Measurements from ENCODE around the gene DAPK1. TPM values are rescaled to one million over a fixed set of nuclear protein-coding genes. Genes with fewer than 3 reads are reported as not detected.

DAPK1 gene
- polyA plus RNA-seq, 1 of the 3 experiments (the other 2 are of a cell fraction): 0.61 TPM

DNA sequence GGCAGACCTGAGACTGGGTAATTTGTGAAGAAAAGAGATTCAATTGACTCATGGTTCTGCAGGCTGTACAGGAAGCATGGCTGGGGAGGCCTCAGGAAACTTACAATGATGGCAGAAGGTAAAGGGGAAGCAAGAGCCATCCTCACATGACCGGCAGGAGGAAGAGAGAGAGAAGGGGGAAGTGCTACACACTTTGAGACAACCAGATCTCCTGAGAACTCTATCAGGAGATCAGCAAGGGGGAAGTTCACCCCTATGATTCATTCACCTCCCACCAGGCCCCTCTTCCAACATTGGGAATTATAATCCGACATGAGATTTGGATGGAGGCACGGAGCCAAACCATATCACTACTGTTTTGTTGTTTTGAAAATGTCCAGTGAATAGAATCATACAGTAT, 110.2 kb downstream of the DAPK1 start:
- ChIA-PET CTCF (no interaction called here), POLR2A (no interaction called here)
- no peaks in the 10 kb centered on the region for H4K20me1 ChIP-seq (ENCODE audit: insufficient read depth)

DNA sequence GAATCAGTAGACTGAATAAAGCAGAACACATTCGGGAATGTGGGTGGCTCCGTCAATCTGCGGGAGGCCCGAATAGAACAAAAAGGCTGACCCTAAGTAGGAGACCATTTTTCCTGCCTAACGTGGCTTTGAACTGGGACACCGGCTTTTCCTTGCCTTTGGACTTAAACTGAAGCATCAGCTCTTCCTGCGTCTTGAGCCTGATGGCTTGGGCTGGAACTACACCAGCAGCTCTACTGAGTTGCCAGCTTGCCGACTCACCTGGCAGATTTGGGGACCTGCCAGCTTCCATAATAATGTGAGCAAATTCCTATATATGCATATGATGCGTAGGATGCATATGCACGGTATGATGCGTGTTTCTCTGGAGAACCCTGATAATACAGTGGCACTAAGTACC, 111.3 kb downstream of the DAPK1 start:
- Histone ChIP-seq H3K27ac (ENCODE audit: low read depth in 2 of 2, low read length in 1 of 2) (no peak overlapping the region), H4K20me1 (ENCODE audit: insufficient read depth) (no peaks in the 10 kb centered on the region), H3K79me2 (ENCODE audit: insufficient read depth) (no peaks in the 10 kb centered on the region), H3K4me3 (ENCODE audit: low read depth in 2 of 2, low read length in 1 of 2) (no peak overlapping the region), H3K27me3 (ENCODE audit: insufficient read depth) (no peaks in the 10 kb centered on the region), H3K9me2 (no peaks in the 10 kb centered on the region), H3K9ac (no peak overlapping the region), H3K4me1 (ENCODE audit: control insufficient read depth in 1 of 2, insufficient read depth in 2 of 2, low read depth in 1 of 2, low read length in 1 of 2) (peaks cover 10 to 19% of the 10 kb centered on the region in 2 experiments; a peak in 2 of 4 replicates), H3K9me3 (no peaks in the 10 kb centered on the region), H3K4me2 (no peak overlapping the region), H3K36me3 (replicated peaks in 1 of 2; ENCODE audit: control insufficient read depth in 1 of 2, insufficient read depth in 2 of 2, low read length in 1 of 2) (no peaks in the 10 kb centered on the region), H2AFZ (ENCODE audit: low read depth) (no peak overlapping the region), H3F3A (replicated peaks; ENCODE audit: insufficient read depth) (no peaks in the 10 kb centered on the region)
- 66% methylated on average over 11 of the region's 11 CpGs for WGBS (ENCODE audit: low lambda C conversion rate)
- POLR2A ChIA-PET: no interaction called here
- no peak for DNase-seq
- CTCF ChIA-PET: no interaction called here
- TF ChIP-seq MXI1 (IDR thresholded peaks at IDR 0.05; ENCODE audit: low read depth, low read length) (no peak), FOSL2 (IDR thresholded peaks at IDR 0.05; ENCODE audit: borderline replicate concordance, low read depth) (no peak), RCOR1 (IDR thresholded peaks at IDR 0.05; ENCODE audit: low read length) (no peak), GABPA (IDR thresholded peaks at IDR 0.05; ENCODE audit: low read depth) (no peak), POLR2AphosphoS5 (IDR thresholded peaks at IDR 0.05; ENCODE audit: low read depth, low read length) (no peak)
- TF ChIP-seq, protein P1, sequence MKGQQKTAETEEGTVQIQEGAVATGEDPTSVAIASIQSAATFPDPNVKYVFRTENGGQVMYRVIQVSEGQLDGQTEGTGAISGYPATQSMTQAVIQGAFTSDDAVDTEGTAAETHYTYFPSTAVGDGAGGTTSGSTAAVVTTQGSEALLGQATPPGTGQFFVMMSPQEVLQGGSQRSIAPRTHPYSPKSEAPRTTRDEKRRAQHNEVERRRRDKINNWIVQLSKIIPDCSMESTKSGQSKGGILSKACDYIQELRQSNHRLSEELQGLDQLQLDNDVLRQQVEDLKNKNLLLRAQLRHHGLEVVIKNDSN (IDR thresholded peaks at IDR 0.05; ENCODE audit: borderline replicate concordance, low read depth): no peak
- TF ChIP-seq, protein P2, sequence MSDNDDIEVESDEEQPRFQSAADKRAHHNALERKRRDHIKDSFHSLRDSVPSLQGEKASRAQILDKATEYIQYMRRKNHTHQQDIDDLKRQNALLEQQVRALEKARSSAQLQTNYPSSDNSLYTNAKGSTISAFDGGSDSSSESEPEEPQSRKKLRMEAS (IDR thresholded peaks at IDR 0.05; ENCODE audit: low read depth): no peak

More for the DNA sequence above, 110.2 kb downstream of the DAPK1 start:
- Histone ChIP-seq H3K79me2 (ENCODE audit: insufficient read depth) (no peaks in the 10 kb centered on the region), H3K27ac (ENCODE audit: low read depth in 2 of 2, low read length in 1 of 2) (no peak overlapping the region), H2AFZ (ENCODE audit: low read depth) (no peak overlapping the region), H3K27me3 (ENCODE audit: insufficient read depth) (no peaks in the 10 kb centered on the region), H3K4me2 (no peak overlapping the region), H3K4me1 (ENCODE audit: control insufficient read depth in 1 of 2, insufficient read depth in 2 of 2, low read depth in 1 of 2, low read length in 1 of 2) (peaks cover 10 to 19% of the 10 kb centered on the region in 2 experiments; a peak in 2 of 4 replicates), H3F3A (replicated peaks; ENCODE audit: insufficient read depth) (no peaks in the 10 kb centered on the region), H3K4me3 (ENCODE audit: low read depth in 2 of 2, low read length in 1 of 2) (no peak overlapping the region), H3K36me3 (replicated peaks in 1 of 2; ENCODE audit: control insufficient read depth in 1 of 2, insufficient read depth in 2 of 2, low read length in 1 of 2) (no peaks in the 10 kb centered on the region), H3K9me2 (no peaks in the 10 kb centered on the region), H3K9me3 (no peaks in the 10 kb centered on the region), H3K9ac (no peak overlapping the region)
- no peak for TF ChIP-seq TEAD4 (IDR thresholded peaks at IDR 0.05; ENCODE audit: borderline replicate concordance, insufficient read depth)
- no peak for TF ChIP-seq SIN3A (IDR thresholded peaks at IDR 0.05; ENCODE audit: borderline replicate concordance, low read depth, low read length)
- TF ChIP-seq CHD2 (IDR thresholded peaks at IDR 0.05; ENCODE audit: low read length, partially characterized antibody): no peak
- no peak for TF ChIP-seq RCOR1 (IDR thresholded peaks at IDR 0.05; ENCODE audit: low read length)
- no peak for TF ChIP-seq ELF1 (IDR thresholded peaks at IDR 0.05)
- TF ChIP-seq, protein P2 (IDR thresholded peaks at IDR 0.05; ENCODE audit: low read depth): no peak
- no peak for TF ChIP-seq JUND (IDR thresholded peaks at IDR 0.05)
- TF ChIP-seq RXRA (IDR thresholded peaks at IDR 0.05; ENCODE audit: borderline replicate concordance, low read depth): no peak
- TF ChIP-seq, protein P3, sequence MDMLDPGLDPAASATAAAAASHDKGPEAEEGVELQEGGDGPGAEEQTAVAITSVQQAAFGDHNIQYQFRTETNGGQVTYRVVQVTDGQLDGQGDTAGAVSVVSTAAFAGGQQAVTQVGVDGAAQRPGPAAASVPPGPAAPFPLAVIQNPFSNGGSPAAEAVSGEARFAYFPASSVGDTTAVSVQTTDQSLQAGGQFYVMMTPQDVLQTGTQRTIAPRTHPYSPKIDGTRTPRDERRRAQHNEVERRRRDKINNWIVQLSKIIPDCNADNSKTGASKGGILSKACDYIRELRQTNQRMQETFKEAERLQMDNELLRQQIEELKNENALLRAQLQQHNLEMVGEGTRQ (IDR thresholded peaks at IDR 0.05; ENCODE audit: borderline replicate concordance, low read depth, low read length): no peak
- no peak for TF ChIP-seq EZH2phosphoT487 (IDR thresholded peaks at IDR 0.05; ENCODE audit: borderline replicate concordance, low read depth)
- no peak for TF ChIP-seq GABPA (IDR thresholded peaks at IDR 0.05; ENCODE audit: low read depth)
- DNase-seq: no peak
- WGBS (ENCODE audit: low lambda C conversion rate): 76% methylated on average over 3 of the region's 3 CpGs

Data from SK-N-SH (cell line).